HFFc6 (cell line): ENCODE results near the gene ANTXR2. TPM values are rescaled to one million over a fixed set of nuclear protein-coding genes. Genes with fewer than 3 reads are reported as not detected.

Experiments
- DNase-seq: peaks from one replicate; pipeline ENCODE4 v3.0.0-alpha.2; 2018
- H3K27ac Mint-ChIP-seq: 2 replicates; pipeline ENCODE4 v1.8.0; 2020; ENCODE audit warnings: mild to moderate bottlenecking, mixed read lengths
- H3K27me3 Mint-ChIP-seq: 2 replicates; pipeline ENCODE4 v1.8.0; 2021; ENCODE audit warnings: mild to moderate bottlenecking, moderate library complexity, mixed read lengths; ENCODE audit not compliant: insufficient read depth
- H3K36me3 Mint-ChIP-seq: 2 replicates; pipeline ENCODE4 v1.8.0; 2021; ENCODE audit warnings: low read depth, mixed read lengths
- H3K4me1 Mint-ChIP-seq: 2 replicates; pipeline ENCODE4 v1.8.0; 2020; ENCODE audit warnings: low read depth, mixed read lengths
- H3K4me3 Mint-ChIP-seq: 2 replicates; pipeline ENCODE4 v1.8.0; 2020; ENCODE audit warnings: mild to moderate bottlenecking, moderate library complexity, mixed read lengths
- H3K9me3 Mint-ChIP-seq: 2 replicates; pipeline ENCODE4 v1.8.0; 2020; ENCODE audit warnings: mild to moderate bottlenecking, mixed read lengths
- total RNA-seq, 6 experiments: library from RNA; stranded (reverse); fragmentation: NEBNext Ultra II Directional; extraction: Animal tissue kit (Norgen Biotek cat#: 25700); gene quantifications; 2 replicates in 1 of 6; 3 replicates in 5 of 6; pipeline ENCODE4 v1.2.3, GENCODE V29; 2021
- TF ChIP-seq, protein P1 (sequence below): fragments of 200-600 bp; sonication (generic); IDR thresholded peaks from 2 replicates; pipeline ENCODE4 v1.5.0; 2021; ENCODE audit warnings: antibody characterized with exemption, mild to moderate bottlenecking

ANTXR2 gene
- total RNA-seq, 6 experiments from 2014 or later = 137 to 198 (median 144) TPM

DNA sequence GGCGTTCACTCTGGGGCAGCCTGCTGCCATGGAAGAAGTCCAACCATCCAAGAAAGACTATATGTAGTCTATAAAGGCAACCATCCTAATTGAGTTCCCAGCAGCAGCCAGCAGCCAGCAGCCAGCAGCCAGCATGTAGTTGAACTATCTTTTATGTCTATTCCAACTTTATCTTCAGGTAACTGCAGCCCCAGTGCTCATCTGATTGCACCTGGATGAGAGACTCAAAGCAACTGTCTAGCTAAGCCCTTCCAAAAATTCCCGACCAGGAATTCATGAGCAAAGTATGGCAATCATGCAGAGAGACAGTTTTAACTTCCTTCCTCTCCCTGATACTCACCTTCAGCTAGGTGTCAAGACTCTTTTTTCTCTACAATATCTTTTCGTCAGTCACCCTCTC is 216.8 kb downstream of the ANTXR2 start:
- TF ChIP-seq, protein P1, sequence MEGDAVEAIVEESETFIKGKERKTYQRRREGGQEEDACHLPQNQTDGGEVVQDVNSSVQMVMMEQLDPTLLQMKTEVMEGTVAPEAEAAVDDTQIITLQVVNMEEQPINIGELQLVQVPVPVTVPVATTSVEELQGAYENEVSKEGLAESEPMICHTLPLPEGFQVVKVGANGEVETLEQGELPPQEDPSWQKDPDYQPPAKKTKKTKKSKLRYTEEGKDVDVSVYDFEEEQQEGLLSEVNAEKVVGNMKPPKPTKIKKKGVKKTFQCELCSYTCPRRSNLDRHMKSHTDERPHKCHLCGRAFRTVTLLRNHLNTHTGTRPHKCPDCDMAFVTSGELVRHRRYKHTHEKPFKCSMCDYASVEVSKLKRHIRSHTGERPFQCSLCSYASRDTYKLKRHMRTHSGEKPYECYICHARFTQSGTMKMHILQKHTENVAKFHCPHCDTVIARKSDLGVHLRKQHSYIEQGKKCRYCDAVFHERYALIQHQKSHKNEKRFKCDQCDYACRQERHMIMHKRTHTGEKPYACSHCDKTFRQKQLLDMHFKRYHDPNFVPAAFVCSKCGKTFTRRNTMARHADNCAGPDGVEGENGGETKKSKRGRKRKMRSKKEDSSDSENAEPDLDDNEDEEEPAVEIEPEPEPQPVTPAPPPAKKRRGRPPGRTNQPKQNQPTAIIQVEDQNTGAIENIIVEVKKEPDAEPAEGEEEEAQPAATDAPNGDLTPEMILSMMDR = no peak
- Mint-ChIP-seq H3K27ac (no peak overlapping the region), H3K4me1 (peaks cover 15% of the 10 kb centered on the region), H3K36me3 (no peaks in the 10 kb centered on the region), H3K27me3 (no peaks in the 10 kb centered on the region), H3K9me3 (no peaks in the 10 kb centered on the region), H3K4me3 (no peak overlapping the region)
- DNase-seq = no peak

DNA sequence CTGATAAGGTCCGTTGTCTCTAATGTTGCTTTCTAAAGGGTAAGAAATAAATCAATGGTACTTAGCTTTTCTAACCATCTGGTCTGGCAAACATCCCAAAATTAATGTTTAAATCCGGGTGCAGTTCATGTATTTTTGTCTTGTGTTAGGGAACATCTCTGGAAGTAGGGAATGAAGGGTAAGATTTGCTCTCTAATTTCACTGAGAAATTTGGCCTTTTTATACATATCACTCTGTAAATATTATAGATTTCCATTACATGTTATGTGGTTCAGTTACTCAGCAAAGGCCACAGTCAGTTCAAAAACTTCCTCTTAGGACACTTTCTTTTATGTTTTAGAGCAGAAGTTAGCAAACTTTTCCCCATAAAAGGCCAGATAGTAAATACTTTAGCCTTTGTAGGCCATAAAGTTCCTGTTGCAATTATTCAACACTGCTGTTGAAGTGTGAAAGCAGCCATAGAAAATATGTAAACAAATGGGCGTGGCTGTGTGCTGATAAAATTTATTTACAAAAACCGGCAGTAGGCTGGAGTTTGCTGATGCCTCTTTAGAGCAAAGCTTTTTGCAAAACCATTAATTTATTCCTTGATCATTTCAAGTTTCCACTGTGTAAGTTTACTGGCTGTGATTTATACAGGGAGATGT is 218.1 kb downstream of the ANTXR2 start:
- TF ChIP-seq, protein P1 = no peak
- Mint-ChIP-seq H3K9me3 (no peaks in the 10 kb centered on the region), H3K27ac (no peak overlapping the region), H3K4me1 (peaks cover 15% of the 10 kb centered on the region), H3K4me3 (no peak overlapping the region), H3K27me3 (no peaks in the 10 kb centered on the region), H3K36me3 (no peaks in the 10 kb centered on the region)
- no peak for DNase-seq

DNA sequence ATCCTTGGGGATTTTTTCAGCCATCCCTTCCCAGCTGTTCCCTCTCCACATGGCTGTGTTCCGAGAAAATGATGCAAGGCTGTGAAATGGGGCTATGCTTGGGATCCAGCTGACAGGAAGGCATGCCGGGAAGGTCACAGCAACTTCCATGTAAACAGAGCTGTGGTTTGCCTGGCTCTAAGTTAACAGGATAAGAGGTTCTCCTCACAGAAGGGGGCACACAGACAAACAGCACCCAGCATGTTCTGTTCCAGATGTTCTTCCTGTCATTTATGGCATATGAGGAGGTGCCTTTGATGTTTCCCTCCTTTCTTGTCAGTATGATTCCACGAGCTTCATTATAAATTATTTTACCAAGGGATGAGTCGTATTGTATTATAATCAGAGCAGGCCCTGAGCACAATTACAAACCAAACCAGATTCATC is 220.7 kb downstream of the ANTXR2 start:
- peaks cover 2% of the 10 kb centered on the region; the same call in 1 of the 2 replicates for H3K27me3 Mint-ChIP-seq
- peak overlapping the region; percentile 34; the same call in 1 of the 2 replicates for H3K4me3 Mint-ChIP-seq
- H3K36me3 Mint-ChIP-seq = no peaks in the 10 kb centered on the region
- peak overlapping the region; percentile 21; the same call in 1 of the 2 replicates for H3K27ac Mint-ChIP-seq
- no peak for DNase-seq
- H3K9me3 Mint-ChIP-seq = no peaks in the 10 kb centered on the region
- peaks cover 15% of the 10 kb centered on the region for H3K4me1 Mint-ChIP-seq
- TF ChIP-seq, protein P1 = no peak

DNA sequence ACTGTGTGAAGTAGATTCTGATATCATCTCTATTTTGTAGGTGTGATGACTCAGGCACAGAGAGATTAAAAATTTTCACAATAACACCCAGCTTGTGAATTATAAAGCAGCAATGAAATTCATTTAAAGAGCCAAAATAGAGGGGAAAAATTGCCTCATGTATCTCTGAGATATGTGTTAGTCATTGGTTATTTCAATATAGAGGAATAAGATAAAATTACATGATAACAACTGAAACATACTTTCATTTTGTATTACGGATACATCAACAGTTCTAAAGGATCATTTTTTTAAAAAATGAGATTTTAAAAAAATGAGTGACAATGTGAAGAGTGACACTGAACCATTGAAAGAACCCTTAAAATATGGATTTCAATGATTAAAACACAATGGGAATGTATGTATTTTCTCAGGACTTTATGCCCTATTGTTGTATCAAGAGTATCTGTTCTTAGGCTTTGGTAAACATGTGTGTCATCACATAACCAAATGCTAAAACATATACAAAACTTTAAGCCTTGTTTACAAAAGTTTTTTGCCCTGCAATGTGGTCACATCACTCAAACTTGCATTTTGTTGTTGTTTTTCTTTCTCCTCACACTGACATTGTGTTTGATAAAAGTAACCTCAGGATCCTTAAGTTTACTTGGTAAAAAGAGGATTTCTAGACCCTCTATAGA is 221.3 kb downstream of the ANTXR2 start:
- H3K36me3 Mint-ChIP-seq = no peaks in the 10 kb centered on the region
- no peak for DNase-seq
- TF ChIP-seq, protein P1 = no peak
- H3K9me3 Mint-ChIP-seq = no peaks in the 10 kb centered on the region
- H3K27ac Mint-ChIP-seq = peak overlapping the region; percentile 21; the same call in 1 of the 2 replicates
- H3K4me1 Mint-ChIP-seq = peaks cover 15% of the 10 kb centered on the region
- peaks cover 2% of the 10 kb centered on the region for H3K27me3 Mint-ChIP-seq
- peak overlapping the region; percentile 34; the same call in 1 of the 2 replicates for H3K4me3 Mint-ChIP-seq

Other genes with a start within 250 kb of the ANTXR2 start
- 10 to 100 TPM; 20.4 to 25.4 (median 23.9) TPM for gene PRDM8, start 124.3 kb upstream of the ANTXR2 start, total RNA-seq
- 100 to 1,000 TPM; 248 to 569 (median 522) TPM for gene FGF5, start 193.4 kb upstream of the ANTXR2 start, total RNA-seq